Germinal center (tissue), 1 donor: ENCODE data around the gene CTNS.

Experiments
- DNase-seq: peaks from one replicate; pipeline ENCODE4 v3.0.0; 2012; ENCODE audit warnings: mixed read lengths, low spot score

Gene CTNS

DNA sequence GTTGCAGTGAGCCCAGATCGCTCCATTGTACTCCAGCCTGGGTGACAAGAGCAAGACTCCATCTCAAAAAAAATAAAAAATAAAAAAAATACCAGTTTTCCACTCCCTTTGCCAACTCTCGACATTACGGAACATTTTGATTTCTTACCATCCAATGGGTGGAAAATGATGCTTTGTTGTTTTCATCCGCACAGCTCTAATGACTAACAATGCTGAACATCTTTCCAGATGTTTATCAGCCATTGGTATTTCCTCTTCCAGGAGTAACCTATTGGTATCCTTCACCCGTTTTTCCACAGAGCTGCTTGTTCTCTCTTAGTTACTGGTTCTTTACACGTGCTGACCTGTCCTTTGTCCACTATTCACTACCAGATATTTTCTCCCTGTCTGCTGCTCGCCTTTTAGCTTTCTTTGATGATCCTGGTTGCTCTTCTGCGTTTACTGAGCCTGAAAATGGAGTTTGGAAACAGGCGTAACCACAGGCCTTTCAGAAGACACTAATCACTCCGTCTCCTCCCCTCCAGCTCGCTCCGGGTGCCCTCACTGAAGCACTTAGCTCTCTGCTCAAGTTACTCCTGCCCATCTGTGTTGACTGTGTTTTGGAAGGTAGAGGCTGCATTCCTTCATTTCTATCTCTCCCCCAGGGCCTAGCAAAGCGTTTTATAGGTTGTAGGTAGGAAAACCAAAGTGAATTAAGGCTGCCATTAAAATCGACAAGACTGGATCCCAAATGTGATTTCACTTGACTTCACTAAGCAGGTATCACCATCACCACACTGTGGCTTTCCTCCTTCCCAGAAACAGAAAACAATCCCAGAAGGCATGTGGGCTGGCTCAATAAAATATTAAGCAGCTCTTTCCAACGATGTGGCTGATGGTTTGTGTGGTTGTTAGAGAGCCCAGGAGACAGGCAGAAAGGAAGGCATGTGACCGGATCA, 9.5 kb upstream of the CTNS start:
- no peak for DNase-seq

GRCh38 chr17:3627769-3628167, 8.8 kb upstream of the CTNS start:
- no peak for DNase-seq

GRCh38 chr17:3630781-3631180, 5.8 kb upstream of the CTNS start:
- DNase-seq: no peak

DNA sequence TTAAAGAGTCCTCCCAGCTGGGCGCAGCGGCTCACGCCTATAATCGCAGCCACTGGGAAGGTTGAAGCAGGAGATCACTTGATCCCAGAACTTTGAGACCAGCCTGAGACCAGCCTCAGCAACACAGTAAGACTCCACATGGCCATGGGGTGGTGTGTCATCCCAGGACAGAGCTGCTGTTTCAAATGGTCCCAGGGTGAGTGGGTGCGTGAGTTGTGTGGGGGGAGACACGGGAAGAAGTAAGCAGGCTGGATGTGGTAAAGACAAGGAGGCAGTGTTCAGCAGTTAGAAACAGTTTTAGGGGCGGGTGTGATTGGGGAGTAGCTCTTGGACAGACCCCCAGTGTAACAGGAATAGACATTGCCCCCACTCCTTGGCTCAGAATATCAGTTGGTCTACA, 4.3 kb upstream of the CTNS start:
- DNase-seq: no peak

- no peak for DNase-seq
These were observed 946 bp upstream of the CTNS start for GRCh38 chr17:3635474-3636153.

DNA sequence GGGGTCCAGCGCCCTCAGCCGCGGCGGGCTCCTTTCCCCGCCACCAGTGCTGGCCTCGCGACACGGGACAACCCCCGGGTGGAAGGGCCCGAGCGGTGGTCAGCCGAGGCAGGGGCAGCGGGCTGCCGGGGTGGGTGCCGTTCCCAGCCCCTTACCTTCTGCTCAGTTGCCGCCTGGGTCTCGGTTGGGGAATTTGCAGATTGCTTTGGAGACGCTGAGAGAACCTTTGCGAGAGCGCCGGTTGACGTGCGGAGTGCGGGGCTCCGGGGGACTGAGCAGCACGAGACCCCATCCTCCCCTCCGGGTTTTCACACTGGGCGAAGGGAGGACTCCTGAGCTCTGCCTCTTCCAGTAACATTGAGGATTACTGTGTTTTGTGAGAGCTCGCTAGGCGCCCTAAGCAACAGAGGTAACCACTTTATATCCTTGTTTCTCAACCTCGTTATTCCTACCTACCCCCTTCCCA, 381 bp downstream of the CTNS start:
- DNase-seq: no peak

DNA sequence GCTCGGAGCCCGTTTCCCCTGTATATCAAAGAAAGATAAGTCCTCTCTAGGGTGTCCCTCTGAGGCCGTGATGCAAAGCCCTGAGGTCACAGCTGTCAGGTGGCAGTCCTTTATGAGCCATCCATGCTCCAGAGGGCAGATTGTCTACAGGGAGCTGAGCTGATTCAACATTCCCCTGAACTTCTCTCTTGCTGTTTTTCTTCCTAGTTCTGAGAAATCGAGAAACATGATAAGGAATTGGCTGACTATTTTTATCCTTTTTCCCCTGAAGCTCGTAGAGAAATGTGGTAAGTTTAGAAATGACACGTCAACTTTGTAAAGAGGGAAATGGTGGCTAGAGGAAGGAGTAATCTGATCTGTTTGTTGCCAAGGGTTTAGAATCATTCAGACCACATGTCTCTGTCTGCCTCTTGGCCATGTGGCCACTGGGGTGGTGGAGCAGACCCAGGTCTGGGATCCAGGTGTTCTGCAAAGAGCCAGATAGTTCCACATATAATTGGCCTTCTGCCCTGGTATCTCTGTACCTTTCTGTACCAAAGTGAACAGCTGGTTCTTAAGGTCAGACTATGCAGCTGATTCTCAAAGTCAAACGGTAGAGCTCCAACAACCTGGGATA, 3.5 kb downstream of the CTNS start:
- DNase-seq: no peak

DNA sequence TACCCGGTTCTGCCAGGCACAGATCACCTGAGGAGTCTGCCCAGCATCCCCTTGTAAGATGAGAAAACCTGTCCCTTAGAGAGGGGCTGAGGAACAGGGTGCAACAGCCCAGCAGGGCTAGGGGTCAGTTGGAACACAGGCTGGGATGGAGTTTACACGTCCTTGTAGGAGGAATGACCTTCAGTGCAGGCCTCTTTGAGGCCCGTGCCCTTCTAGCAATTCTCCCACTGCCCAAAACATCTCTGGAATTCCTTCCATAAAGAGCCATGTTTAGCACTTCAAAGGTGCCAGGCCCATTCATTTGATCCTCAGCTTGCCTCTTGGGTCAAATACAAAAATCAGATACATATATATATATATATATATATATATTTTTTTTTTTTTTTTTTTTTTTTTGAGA, 4.5 kb downstream of the CTNS start:
- no peak for DNase-seq

- no peak for DNase-seq
These were observed 5.3 kb downstream of the CTNS start for GRCh38 chr17:3641717-3642486.

GRCh38 chr17:3643889-3644349, 7.4 kb downstream of the CTNS start:
- DNase-seq: no peak

- peak; percentile 49 for DNase-seq
These were observed 8.8 kb downstream of the CTNS start for GRCh38 chr17:3645310-3645709.

DNA sequence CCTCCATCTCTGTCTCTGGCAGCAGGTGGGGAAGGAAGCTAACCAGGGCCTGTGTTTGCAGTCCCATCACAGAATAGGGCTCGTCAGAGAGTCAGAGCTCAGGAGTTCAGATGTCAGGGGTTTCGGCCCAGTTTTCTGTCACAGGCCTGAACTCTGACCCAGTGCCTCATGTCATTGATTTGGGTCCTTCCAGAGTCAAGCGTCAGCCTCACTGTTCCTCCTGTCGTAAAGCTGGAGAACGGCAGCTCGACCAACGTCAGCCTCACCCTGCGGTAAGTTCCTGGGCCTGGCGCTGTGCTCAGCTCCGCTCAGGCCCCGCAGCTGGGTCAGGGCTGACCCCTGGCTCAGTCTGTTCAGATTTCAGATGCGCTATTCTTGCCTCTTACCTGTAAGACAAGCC, 10.7 kb downstream of the CTNS start:
- DNase-seq: no peak

GRCh38 chr17:3647769-3648555, 11.4 kb downstream of the CTNS start:
- peak; percentile 52 for DNase-seq

DNA sequence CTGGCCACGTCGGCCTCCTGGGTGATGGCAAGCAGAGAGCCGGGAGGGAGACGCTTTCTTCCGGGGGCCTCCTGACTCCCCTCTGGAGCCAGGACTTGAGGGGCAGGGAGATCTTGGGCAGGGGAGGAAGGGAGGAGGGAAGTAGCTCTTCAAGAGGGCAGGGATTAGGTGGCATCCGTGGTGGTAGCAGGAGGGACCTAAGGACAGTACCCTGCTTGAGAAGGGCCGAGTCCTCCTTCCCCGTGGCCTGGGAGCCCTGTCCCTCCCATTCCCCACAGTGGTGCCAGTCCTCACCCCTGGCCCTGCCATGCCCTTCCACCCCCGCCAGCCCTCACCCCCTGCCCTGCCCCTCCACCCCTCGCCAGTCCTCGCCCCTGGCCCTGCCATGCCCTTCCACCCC, 19.2 kb downstream of the CTNS start:
- no peak for DNase-seq

DNA sequence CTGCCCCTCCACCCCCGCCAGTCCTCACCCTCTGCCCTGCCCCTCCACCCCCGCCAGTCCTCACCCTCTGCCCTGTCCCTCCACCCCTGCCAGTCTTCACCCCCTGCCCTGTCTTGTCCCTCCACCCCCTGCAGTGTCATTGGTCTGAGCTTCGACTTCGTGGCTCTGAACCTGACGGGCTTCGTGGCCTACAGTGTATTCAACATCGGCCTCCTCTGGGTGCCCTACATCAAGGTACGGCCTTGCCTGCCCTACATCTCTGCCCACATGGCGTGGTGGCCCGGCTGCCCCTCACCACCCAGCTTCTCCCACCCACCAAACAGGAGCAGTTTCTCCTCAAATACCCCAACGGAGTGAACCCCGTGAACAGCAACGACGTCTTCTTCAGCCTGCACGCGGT, 19.8 kb downstream of the CTNS start:
- DNase-seq: no peak

- DNase-seq: no peak
These were observed 20.4 kb downstream of the CTNS start for GRCh38 chr17:3656755-3657587.

GRCh38 chr17:3657588-3657869, 21.0 kb downstream of the CTNS start:
- DNase-seq: no peak

- no peak for DNase-seq
These were observed 21.6 kb downstream of the CTNS start for GRCh38 chr17:3657874-3658783.

GRCh38 chr17:3658784-3659449, 22.4 kb downstream of the CTNS start:
- no peak for DNase-seq
